ENCODE data around the gene PLA2G2E.

- TF ChIP-seq, protein P1, sequence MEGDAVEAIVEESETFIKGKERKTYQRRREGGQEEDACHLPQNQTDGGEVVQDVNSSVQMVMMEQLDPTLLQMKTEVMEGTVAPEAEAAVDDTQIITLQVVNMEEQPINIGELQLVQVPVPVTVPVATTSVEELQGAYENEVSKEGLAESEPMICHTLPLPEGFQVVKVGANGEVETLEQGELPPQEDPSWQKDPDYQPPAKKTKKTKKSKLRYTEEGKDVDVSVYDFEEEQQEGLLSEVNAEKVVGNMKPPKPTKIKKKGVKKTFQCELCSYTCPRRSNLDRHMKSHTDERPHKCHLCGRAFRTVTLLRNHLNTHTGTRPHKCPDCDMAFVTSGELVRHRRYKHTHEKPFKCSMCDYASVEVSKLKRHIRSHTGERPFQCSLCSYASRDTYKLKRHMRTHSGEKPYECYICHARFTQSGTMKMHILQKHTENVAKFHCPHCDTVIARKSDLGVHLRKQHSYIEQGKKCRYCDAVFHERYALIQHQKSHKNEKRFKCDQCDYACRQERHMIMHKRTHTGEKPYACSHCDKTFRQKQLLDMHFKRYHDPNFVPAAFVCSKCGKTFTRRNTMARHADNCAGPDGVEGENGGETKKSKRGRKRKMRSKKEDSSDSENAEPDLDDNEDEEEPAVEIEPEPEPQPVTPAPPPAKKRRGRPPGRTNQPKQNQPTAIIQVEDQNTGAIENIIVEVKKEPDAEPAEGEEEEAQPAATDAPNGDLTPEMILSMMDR (IDR thresholded peaks at IDR 0.05 in 8 of 11, conservative IDR thresholded peaks at IDR 0.05 in 3 of 11) = no peak
- no peak for TF ChIP-seq POLR2AphosphoS5 (IDR thresholded peaks at IDR 0.05)
- TF ChIP-seq POLR2A (IDR thresholded peaks at IDR 0.05) = no peak
Measured at GRCh38 chr1:19963636-19964035, 40.2 kb upstream of the PLA2G2E start.

Measured in spleen (tissue), 7 donors.